Astrocyte (in vitro differentiated cells and primary cell): ENCODE measurements around the gene SNX3. TPM values are rescaled to one million over a fixed set of nuclear protein-coding genes. Genes with fewer than 3 reads are reported as not detected.
A peak's percentile ranks its signal among the peaks of the same experiment; 100 is the strongest.
"Not testable (repeated sequence)": the region's sequence is repeated elsewhere in the genome, so short reads cannot be mapped to it uniquely, and the experiment has no call there.

Source experiments
- DNase-seq: peaks from one replicate; pipeline ENCODE4 v3.0.0-alpha.2; 2010; ENCODE audit warnings: low read depth
- FAIRE-seq: peaks from 2 replicates; lab custom pipeline; 2011; peaks lifted over from hg19 to GRCh38; lab: Jason Lieb, UNC
- H2AFZ ChIP-seq: 2 replicates; pipeline ENCODE4 v1.6.0; 2012; ENCODE audit warnings: low read depth, low read length, inconsistent platforms
- H3K27ac ChIP-seq: 2 replicates; pipeline ENCODE4 v1.5.1; 2011; ENCODE audit warnings: low read depth, low read length, inconsistent platforms
- H3K27me3 ChIP-seq: 2 replicates; pipeline ENCODE4 v1.6.0; 2011; ENCODE audit warnings: low read length, inconsistent platforms; ENCODE audit not compliant: insufficient read depth
- H3K36me3 ChIP-seq: 2 replicates; pipeline ENCODE4 v1.5.1; 2011; ENCODE audit warnings: low read length, inconsistent platforms; ENCODE audit not compliant: insufficient read depth
- H3K4me1 ChIP-seq: 2 replicates; pipeline ENCODE4 v1.5.1; 2011; ENCODE audit warnings: low read length, inconsistent platforms; ENCODE audit not compliant: insufficient read depth
- H3K4me2 ChIP-seq: 2 replicates; pipeline ENCODE4 v1.6.0; 2012; ENCODE audit warnings: low read length, inconsistent platforms
- H3K4me3 ChIP-seq: 2 replicates; pipeline ENCODE4 v1.5.1; 2011; ENCODE audit warnings: low read depth, mild to moderate bottlenecking, low read length, inconsistent platforms; ENCODE audit not compliant: insufficient read depth
- H3K79me2 ChIP-seq: 2 replicates; pipeline ENCODE4 v1.6.0; 2012; ENCODE audit warnings: mild to moderate bottlenecking, low read length, inconsistent platforms; ENCODE audit not compliant: insufficient read depth
- H3K9ac ChIP-seq: 2 replicates; pipeline ENCODE4 v1.6.0; 2012; ENCODE audit warnings: mild to moderate bottlenecking, low read length, inconsistent platforms
- H3K9me3 ChIP-seq: 2 replicates; pipeline ENCODE4 v1.5.1; 2012; ENCODE audit warnings: low read depth, mild to moderate bottlenecking, low read length, inconsistent platforms; ENCODE audit not compliant: insufficient read depth
- H4K20me1 ChIP-seq: 2 replicates; pipeline ENCODE4 v1.6.0; 2012; ENCODE audit warnings: low read length, inconsistent platforms; ENCODE audit not compliant: insufficient read depth
- H3K27ac Mint-ChIP-seq: one replicate; pipeline ENCODE4 v1.8.0; 2021; ENCODE audit warnings: mild to moderate bottlenecking, mixed read lengths; ENCODE audit not compliant: unreplicated experiment
- H3K27me3 Mint-ChIP-seq: one replicate; pipeline ENCODE4 v1.8.0; 2021; ENCODE audit warnings: low read depth, mixed read lengths; ENCODE audit not compliant: unreplicated experiment
- H3K36me3 Mint-ChIP-seq: one replicate; pipeline ENCODE4 v1.8.0; 2021; ENCODE audit warnings: low read depth, mixed read lengths; ENCODE audit not compliant: unreplicated experiment
- H3K4me1 Mint-ChIP-seq: one replicate; pipeline ENCODE4 v1.8.0; 2021; ENCODE audit warnings: low read depth, mixed read lengths; ENCODE audit not compliant: unreplicated experiment
- H3K4me3 Mint-ChIP-seq: one replicate; pipeline ENCODE4 v1.8.0; 2021; ENCODE audit warnings: mild to moderate bottlenecking, moderate library complexity, mixed read lengths; ENCODE audit not compliant: unreplicated experiment
- H3K9me3 Mint-ChIP-seq: one replicate; pipeline ENCODE4 v1.8.0; 2021; ENCODE audit warnings: mild to moderate bottlenecking, mixed read lengths; ENCODE audit not compliant: unreplicated experiment
- EZH2 ChIP-seq: IDR thresholded peaks from 2 replicates; pipeline ENCODE4 v1.6.1; 2012; ENCODE audit warnings: mild to moderate bottlenecking, low read length, inconsistent platforms; ENCODE audit not compliant: insufficient read depth
- total RNA-seq: library from RNA; stranded (reverse); gene quantifications from 2 replicates; pipeline ENCODE4 v1.2.1, GENCODE V29; 2021
- TF ChIP-seq, protein P1 (sequence below): IDR thresholded peaks from 2 replicates; pipeline ENCODE4 v1.5.1; 2011; ENCODE audit warnings: low read depth, mild to moderate bottlenecking, inconsistent platforms, low read length, moderate library complexity; ENCODE audit not compliant: insufficient read depth

Gene SNX3
- total RNA-seq, 1 donor from 2014 or later: 165 TPM

GRCh38 chr6:108293527-108294296, 32.9 kb upstream of the SNX3 start:
- peak overlapping the region; percentile 98 for H3K4me3 Mint-ChIP-seq
- Histone ChIP-seq H3K9ac (no peak overlapping the region), H3K4me1 (peaks cover 10% of the 10 kb centered on the region), H3K79me2 (no peaks in the 10 kb centered on the region), H2AFZ (peak overlapping the region; percentile 100), H3K27me3 (no peaks in the 10 kb centered on the region), H3K9me3 (no peaks in the 10 kb centered on the region), H3K4me3 (peak overlapping the region; percentile 97), H3K27ac (no peak overlapping the region), H3K36me3 (no peaks in the 10 kb centered on the region), H4K20me1 (no peaks in the 10 kb centered on the region), H3K4me2 (peak overlapping the region; percentile 95)
- peak overlapping the region; percentile 99 for H3K27ac Mint-ChIP-seq
- no peaks in the 10 kb centered on the region for H3K27me3 Mint-ChIP-seq
- DNase-seq (no peak), FAIRE-seq (no peak)
- H3K36me3 Mint-ChIP-seq: no peaks in the 10 kb centered on the region
- TF ChIP-seq EZH2: no peak
- TF ChIP-seq, protein P1, sequence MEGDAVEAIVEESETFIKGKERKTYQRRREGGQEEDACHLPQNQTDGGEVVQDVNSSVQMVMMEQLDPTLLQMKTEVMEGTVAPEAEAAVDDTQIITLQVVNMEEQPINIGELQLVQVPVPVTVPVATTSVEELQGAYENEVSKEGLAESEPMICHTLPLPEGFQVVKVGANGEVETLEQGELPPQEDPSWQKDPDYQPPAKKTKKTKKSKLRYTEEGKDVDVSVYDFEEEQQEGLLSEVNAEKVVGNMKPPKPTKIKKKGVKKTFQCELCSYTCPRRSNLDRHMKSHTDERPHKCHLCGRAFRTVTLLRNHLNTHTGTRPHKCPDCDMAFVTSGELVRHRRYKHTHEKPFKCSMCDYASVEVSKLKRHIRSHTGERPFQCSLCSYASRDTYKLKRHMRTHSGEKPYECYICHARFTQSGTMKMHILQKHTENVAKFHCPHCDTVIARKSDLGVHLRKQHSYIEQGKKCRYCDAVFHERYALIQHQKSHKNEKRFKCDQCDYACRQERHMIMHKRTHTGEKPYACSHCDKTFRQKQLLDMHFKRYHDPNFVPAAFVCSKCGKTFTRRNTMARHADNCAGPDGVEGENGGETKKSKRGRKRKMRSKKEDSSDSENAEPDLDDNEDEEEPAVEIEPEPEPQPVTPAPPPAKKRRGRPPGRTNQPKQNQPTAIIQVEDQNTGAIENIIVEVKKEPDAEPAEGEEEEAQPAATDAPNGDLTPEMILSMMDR: no peak
- H3K4me1 Mint-ChIP-seq: no peaks in the 10 kb centered on the region
- H3K9me3 Mint-ChIP-seq: peaks cover 3% of the 10 kb centered on the region

DNA sequence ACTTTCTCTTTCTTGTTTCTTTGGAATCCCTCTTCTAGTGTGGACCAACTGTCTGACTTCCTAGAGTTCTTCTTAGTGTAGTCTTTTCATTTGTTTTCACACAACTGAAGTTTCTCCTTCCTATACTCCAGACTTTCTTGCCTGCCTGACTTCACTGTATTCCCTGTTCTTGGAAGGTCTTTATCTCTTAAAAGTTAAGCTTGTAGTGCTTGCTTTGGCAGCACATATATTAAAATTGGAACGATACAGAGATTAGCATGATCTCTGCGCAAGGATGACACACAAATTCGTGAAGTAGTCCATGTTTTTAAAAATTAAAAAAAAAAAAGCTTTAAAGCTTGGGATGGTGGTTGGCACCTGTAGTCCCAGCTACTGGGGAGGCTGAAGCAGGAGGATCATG, 31.7 kb upstream of the SNX3 start:
- DNase-seq, H3K27me3 Mint-ChIP-seq, H3K36me3 Mint-ChIP-seq, H3K27ac Mint-ChIP-seq, H3K79me2 ChIP-seq, FAIRE-seq, H2AFZ ChIP-seq, H3K27ac ChIP-seq, H3K4me2 ChIP-seq, H3K4me3 ChIP-seq, H3K36me3 ChIP-seq, H3K9me3 ChIP-seq, H4K20me1 ChIP-seq, H3K9me3 Mint-ChIP-seq, H3K27me3 ChIP-seq, H3K4me3 Mint-ChIP-seq, H3K9ac ChIP-seq, H3K4me1 Mint-ChIP-seq: not testable (repeated sequence)
- H3K4me1 ChIP-seq: peaks cover 10% of the 10 kb centered on the region

- no peak overlapping the region for H3K27ac ChIP-seq
- no peak overlapping the region for H3K4me3 Mint-ChIP-seq
Observed at GRCh38 chr6:108291091-108291490, 30.3 kb upstream of the SNX3 start.

More at GRCh38 chr6:108291091-108291490, 30.3 kb upstream of the SNX3 start:
- H3K9ac ChIP-seq: no peak overlapping the region
- no peaks in the 10 kb centered on the region for H3K79me2 ChIP-seq
- Mint-ChIP-seq H3K4me1 (no peaks in the 10 kb centered on the region), H3K27me3 (no peaks in the 10 kb centered on the region), H3K36me3 (no peaks in the 10 kb centered on the region), H3K9me3 (peaks cover 3% of the 10 kb centered on the region), H3K27ac (no peak overlapping the region)
- no peak overlapping the region for H3K4me3 ChIP-seq
- no peak overlapping the region for H2AFZ ChIP-seq
- H3K27me3 ChIP-seq: no peaks in the 10 kb centered on the region
- no peaks in the 10 kb centered on the region for H3K9me3 ChIP-seq
- DNase-seq (no peak), FAIRE-seq (no peak)
- H3K36me3 ChIP-seq: no peaks in the 10 kb centered on the region
- H4K20me1 ChIP-seq: no peaks in the 10 kb centered on the region
- H3K4me2 ChIP-seq: no peak overlapping the region
- H3K4me1 ChIP-seq: peaks cover 10% of the 10 kb centered on the region
- TF ChIP-seq, protein P1: no peak
- no peak for TF ChIP-seq EZH2
